ENCODE data around the gene IKBKE. TPM values are rescaled to one million over a fixed set of nuclear protein-coding genes. Genes with fewer than 3 reads are reported as not detected.

Gene IKBKE
- total and polyA plus RNA-seq, 4 donors = 4.3 to 10.3 (median 5.2) TPM

DNA sequence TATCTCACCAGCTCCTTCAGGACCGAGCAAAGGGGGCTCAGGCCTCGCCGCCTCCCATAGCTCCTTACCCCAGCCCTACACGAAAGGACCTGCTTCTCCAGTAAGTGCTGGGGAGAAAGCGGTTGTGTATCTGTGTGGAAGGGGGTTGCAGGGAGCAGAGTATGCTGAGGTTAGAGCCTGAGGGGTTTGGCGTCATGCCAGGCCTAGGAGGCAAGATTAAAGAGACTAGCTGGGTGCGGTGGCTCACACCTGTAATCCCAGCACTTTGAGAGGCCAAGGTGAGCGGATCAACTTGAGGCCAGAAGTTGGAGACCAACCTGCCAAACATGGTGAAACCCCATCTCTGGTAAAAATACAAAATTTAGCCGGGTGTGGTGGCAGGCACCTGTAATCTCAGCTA is 23.0 kb downstream of the IKBKE start:
- Histone ChIP-seq H3K4me1 (ENCODE audit: control insufficient read depth in 1 of 2, insufficient read depth in 2 of 2, low read length in 2 of 2) (no peaks in the 10 kb centered on the region), H3K9me3 (ENCODE audit: control insufficient read depth, low read length) (no peaks in the 10 kb centered on the region), H3K36me3 (ENCODE audit: control insufficient read depth in 1 of 2, insufficient read depth in 2 of 2, low read length in 1 of 2) (no peaks in the 10 kb centered on the region), H3K27me3 (ENCODE audit: control insufficient read depth in 1 of 2, insufficient read depth in 2 of 2, low read length in 1 of 2) (no peaks in the 10 kb centered on the region), H3K27ac (ENCODE audit: low read depth in 1 of 2, low read length in 2 of 2) (no peak overlapping the region), H3K4me3 (ENCODE audit: low read length in 2 of 2) (no peak overlapping the region)
- DNase-seq = no peak
- 89 to 92% methylated on average over 9 of the region's 9 CpGs for WGBS, 2 donors
- intact Hi-C loops (cut with DNase I) = loop anchor here in 1 of 2 donors (5.0 to 10.0 kb wide), 3 partner anchors 49 to 419 kb away; partner anchors contain the start of gene MAPKAPK2
- no peak for ATAC-seq (ENCODE audit: low FRiP score)

GRCh38 chr1:206495011-206495461 is 24.8 kb downstream of the IKBKE start:
- 86 to 88% methylated on average over 6 of the region's 6 CpGs for WGBS, 2 donors
- peak in 1 of 2 donors; percentile 22 for DNase-seq

DNA sequence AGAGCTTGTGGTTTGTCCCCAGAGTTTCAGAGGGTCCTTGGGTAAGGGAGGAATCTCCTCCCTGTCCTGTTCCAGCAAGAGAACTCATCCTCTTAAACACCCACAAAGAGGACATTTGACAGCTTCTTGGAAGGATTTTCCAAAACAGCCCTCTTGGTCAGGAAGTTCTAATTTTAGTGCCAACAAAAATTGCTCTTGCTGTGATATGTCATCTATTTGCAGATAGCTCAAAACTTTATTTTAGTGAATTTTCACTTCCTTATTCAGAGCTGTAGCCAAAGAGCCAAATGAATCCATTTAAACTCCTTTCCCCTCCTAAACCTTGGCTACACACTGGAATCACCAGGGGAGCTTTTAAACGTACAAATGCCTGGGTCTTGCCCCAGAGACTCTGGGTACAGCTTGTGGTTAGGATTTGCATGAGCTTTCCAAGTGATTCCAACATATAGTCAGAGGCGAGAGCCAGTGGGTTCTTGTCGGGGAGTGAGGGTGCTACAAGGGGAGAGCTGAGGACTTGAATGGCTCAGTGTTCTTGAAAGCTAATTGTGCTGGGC is 25.3 kb downstream of the IKBKE start:
- Histone ChIP-seq H3K4me1 (ENCODE audit: control insufficient read depth in 1 of 2, insufficient read depth in 2 of 2, low read length in 2 of 2) (no peaks in the 10 kb centered on the region), H3K27me3 (ENCODE audit: control insufficient read depth in 1 of 2, insufficient read depth in 2 of 2, low read length in 1 of 2) (no peaks in the 10 kb centered on the region), H3K9me3 (ENCODE audit: control insufficient read depth, low read length) (no peaks in the 10 kb centered on the region), H3K4me3 (ENCODE audit: low read length in 2 of 2) (no peak overlapping the region), H3K36me3 (ENCODE audit: control insufficient read depth in 1 of 2, insufficient read depth in 2 of 2, low read length in 1 of 2) (no peaks in the 10 kb centered on the region), H3K27ac (ENCODE audit: low read depth in 1 of 2, low read length in 2 of 2) (peak overlapping the region in 1 of 2 donors; percentile 39)
- DNase-seq (no peak), ATAC-seq (ENCODE audit: low FRiP score) (no peak)
- 26 to 28% methylated on average over 3 of the region's 3 CpGs for WGBS, 2 donors
- intact Hi-C loops (cut with DNase I) = loop anchor here in 1 of 2 donors (10.0 kb wide), 1 partner anchor 189 kb away; the partner anchor contains the start of gene MAPKAPK2

More at GRCh38 chr1:206495011-206495461, 24.8 kb downstream of the IKBKE start:
- no peak overlapping the region for H3K27ac ChIP-seq (ENCODE audit: low read depth in 1 of 2, low read length in 2 of 2)
- H3K4me1 ChIP-seq (ENCODE audit: control insufficient read depth in 1 of 2, insufficient read depth in 2 of 2, low read length in 2 of 2) = no peaks in the 10 kb centered on the region
- intact Hi-C loops (cut with DNase I) = loop anchor here in 1 of 2 donors (10.0 kb wide), 1 partner anchor 190 kb away; the partner anchor contains the start of gene MAPKAPK2
- no peaks in the 10 kb centered on the region for H3K9me3 ChIP-seq (ENCODE audit: control insufficient read depth, low read length)
- ATAC-seq (ENCODE audit: low FRiP score) = no peak
- H3K4me3 ChIP-seq (ENCODE audit: low read length in 2 of 2) = no peak overlapping the region
- no peaks in the 10 kb centered on the region for H3K36me3 ChIP-seq (ENCODE audit: control insufficient read depth in 1 of 2, insufficient read depth in 2 of 2, low read length in 1 of 2)
- no peaks in the 10 kb centered on the region for H3K27me3 ChIP-seq (ENCODE audit: control insufficient read depth in 1 of 2, insufficient read depth in 2 of 2, low read length in 1 of 2)

DNA sequence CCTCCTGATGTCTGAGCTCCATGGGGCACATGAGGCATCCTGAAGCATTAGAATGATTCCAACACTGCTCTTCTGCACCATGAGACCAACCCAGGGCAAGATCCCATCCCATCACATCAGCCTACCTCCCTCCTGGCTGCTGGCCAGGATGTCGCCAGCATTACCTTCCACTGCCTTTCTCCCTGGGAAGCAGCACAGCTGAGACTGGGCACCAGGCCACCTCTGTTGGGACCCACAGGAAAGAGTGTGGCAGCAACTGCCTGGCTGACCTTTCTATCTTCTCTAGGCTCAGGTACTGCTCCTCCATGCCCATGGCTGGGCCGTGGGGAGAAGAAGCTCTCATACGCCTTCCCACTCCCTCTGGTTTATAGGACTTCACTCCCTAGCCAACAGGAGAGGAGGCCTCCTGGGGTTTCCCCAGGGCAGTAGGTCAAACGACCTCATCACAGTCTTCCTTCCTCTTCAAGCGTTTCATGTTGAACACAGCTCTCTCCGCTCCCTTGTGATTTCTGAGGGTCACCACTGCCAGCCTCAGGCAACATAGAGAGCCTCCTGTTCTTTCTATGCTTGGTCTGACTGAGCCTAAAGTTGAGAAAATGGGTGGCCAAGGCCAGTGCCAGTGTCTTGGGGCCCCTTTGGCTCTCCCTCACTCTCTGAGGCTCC is 26.0 kb downstream of the IKBKE start:
- DNase-seq (no peak), ATAC-seq (ENCODE audit: low FRiP score) (no peak)
- Histone ChIP-seq H3K9me3 (ENCODE audit: control insufficient read depth, low read length) (no peaks in the 10 kb centered on the region), H3K4me3 (ENCODE audit: low read length in 2 of 2) (no peak overlapping the region), H3K27me3 (ENCODE audit: control insufficient read depth in 1 of 2, insufficient read depth in 2 of 2, low read length in 1 of 2) (no peaks in the 10 kb centered on the region), H3K4me1 (ENCODE audit: control insufficient read depth in 1 of 2, insufficient read depth in 2 of 2, low read length in 2 of 2) (no peaks in the 10 kb centered on the region), H3K27ac (ENCODE audit: low read depth in 1 of 2, low read length in 2 of 2) (peak overlapping the region in 1 of 2 donors; percentile 39), H3K36me3 (ENCODE audit: control insufficient read depth in 1 of 2, insufficient read depth in 2 of 2, low read length in 1 of 2) (no peaks in the 10 kb centered on the region)
- 64 to 65% methylated on average over 6 of the region's 6 CpGs for WGBS, 2 donors
- intact Hi-C loops (cut with DNase I) = loop anchor here in 1 of 2 donors (10.0 kb wide), 1 partner anchor 189 kb away; the partner anchor contains the start of gene MAPKAPK2

GRCh38 chr1:206497363-206497762 is 27.1 kb downstream of the IKBKE start:
- no peak for ATAC-seq (ENCODE audit: low FRiP score)
- intact Hi-C loops (cut with DNase I) = loop anchor here in 1 of 2 donors (10.0 kb wide), 1 partner anchor 187 kb away; the partner anchor contains the start of gene MAPKAPK2
- H3K4me3 ChIP-seq (ENCODE audit: low read length in 2 of 2) = no peak overlapping the region
- H3K27ac ChIP-seq (ENCODE audit: low read depth in 1 of 2, low read length in 2 of 2) = no peak overlapping the region
- H3K9me3 ChIP-seq (ENCODE audit: control insufficient read depth, low read length) = no peaks in the 10 kb centered on the region
- WGBS, 2 donors = 90 to 96% methylated on average over 4 of the region's 4 CpGs
- H3K36me3 ChIP-seq (ENCODE audit: control insufficient read depth in 1 of 2, insufficient read depth in 2 of 2, low read length in 1 of 2) = no peaks in the 10 kb centered on the region
- no peaks in the 10 kb centered on the region for H3K27me3 ChIP-seq (ENCODE audit: control insufficient read depth in 1 of 2, insufficient read depth in 2 of 2, low read length in 1 of 2)
- no peaks in the 10 kb centered on the region for H3K4me1 ChIP-seq (ENCODE audit: control insufficient read depth in 1 of 2, insufficient read depth in 2 of 2, low read length in 2 of 2)
- DNase-seq = no peak

DNA sequence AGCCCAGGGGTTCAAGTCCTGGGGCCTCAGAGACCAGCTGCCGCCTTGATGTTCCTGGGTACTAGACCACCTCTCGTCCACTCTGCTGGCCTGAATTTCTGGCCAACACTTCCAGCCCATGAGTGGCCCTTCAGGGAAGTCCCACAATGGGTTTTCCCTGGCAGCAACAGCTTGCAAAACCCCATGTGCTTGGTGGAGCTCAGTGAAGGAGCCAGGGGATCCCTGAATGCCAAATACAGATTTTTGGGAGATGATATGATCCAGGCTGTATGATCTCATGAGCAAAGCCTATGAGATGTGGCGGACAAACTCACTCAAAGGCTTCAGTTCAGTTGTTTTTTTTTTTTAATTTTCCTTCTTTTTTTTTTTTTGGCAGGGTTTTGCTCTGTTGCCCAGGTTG is 27.5 kb downstream of the IKBKE start:
- 65 to 71% methylated on average over 3 of the region's 3 CpGs for WGBS, 2 donors

DNA sequence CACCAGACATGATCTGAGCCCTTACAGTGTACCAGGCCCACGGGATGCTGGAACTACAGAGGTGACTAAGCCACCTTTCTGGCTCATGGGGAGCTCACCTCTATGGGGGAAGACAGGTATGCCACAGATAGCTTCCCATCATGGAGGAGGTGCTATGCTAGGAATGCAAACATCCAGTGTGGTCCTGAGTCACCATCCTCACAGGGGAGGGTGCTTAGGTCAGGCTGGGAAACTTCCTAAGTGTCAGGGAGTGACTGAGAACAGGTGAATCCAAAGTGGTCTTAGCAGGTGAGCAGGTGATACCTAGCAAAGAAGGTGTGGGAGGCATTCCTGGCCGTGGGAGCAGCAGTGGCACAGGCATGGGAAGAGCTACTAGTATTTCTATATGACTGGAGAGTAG is 28.4 kb downstream of the IKBKE start:
- peak; percentile 24 to 41 for DNase-seq
- H3K9me3 ChIP-seq (ENCODE audit: control insufficient read depth, low read length) = no peaks in the 10 kb centered on the region
- no peaks in the 10 kb centered on the region for H3K36me3 ChIP-seq (ENCODE audit: control insufficient read depth in 1 of 2, insufficient read depth in 2 of 2, low read length in 1 of 2)
- no peaks in the 10 kb centered on the region for H3K27me3 ChIP-seq (ENCODE audit: control insufficient read depth in 1 of 2, insufficient read depth in 2 of 2, low read length in 1 of 2)
- no peaks in the 10 kb centered on the region for H3K4me1 ChIP-seq (ENCODE audit: control insufficient read depth in 1 of 2, insufficient read depth in 2 of 2, low read length in 2 of 2)
- intact Hi-C loops (cut with DNase I) = loop anchor here in 1 of 2 donors (10.0 kb wide), 1 partner anchor 186 kb away; the partner anchor contains the start of gene MAPKAPK2
- H3K4me3 ChIP-seq (ENCODE audit: low read length in 2 of 2) = no peak overlapping the region
- WGBS, 2 donors = 96 to 97% methylated on average over 2 of the region's 2 CpGs
- no peak overlapping the region for H3K27ac ChIP-seq (ENCODE audit: low read depth in 1 of 2, low read length in 2 of 2)
- no peak for ATAC-seq (ENCODE audit: low FRiP score)

More for the DNA sequence above, 27.5 kb downstream of the IKBKE start:
- no peak for ATAC-seq (ENCODE audit: low FRiP score)
- Histone ChIP-seq H3K4me3 (ENCODE audit: low read length in 2 of 2) (no peak overlapping the region), H3K36me3 (ENCODE audit: control insufficient read depth in 1 of 2, insufficient read depth in 2 of 2, low read length in 1 of 2) (no peaks in the 10 kb centered on the region), H3K9me3 (ENCODE audit: control insufficient read depth, low read length) (no peaks in the 10 kb centered on the region), H3K27me3 (ENCODE audit: control insufficient read depth in 1 of 2, insufficient read depth in 2 of 2, low read length in 1 of 2) (no peaks in the 10 kb centered on the region), H3K27ac (ENCODE audit: low read depth in 1 of 2, low read length in 2 of 2) (no peak overlapping the region), H3K4me1 (ENCODE audit: control insufficient read depth in 1 of 2, insufficient read depth in 2 of 2, low read length in 2 of 2) (no peaks in the 10 kb centered on the region)
- intact Hi-C loops (cut with DNase I) = loop anchor here in 1 of 2 donors (10.0 kb wide), 1 partner anchor 187 kb away; the partner anchor contains the start of gene MAPKAPK2
- DNase-seq = peak in 1 of 2 donors; percentile 62

DNA sequence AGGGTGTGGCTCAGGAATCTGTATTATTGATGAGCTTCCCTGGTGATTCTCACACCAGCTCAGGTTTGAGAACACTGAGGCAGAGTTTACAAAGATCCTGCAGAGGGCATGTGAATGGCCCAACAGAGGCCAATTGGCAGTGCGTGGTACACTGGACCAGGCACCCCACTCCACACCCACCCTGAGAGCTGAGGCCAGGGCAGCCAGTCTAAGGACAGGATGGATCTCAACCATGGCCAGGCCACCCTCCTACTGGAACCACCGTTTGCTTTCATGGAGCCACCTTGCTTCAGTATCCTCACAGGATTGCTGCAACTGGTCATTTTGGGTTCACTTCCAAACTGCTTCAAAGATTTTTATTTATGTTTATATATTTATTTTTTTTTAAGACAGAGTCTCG is 29.8 kb downstream of the IKBKE start:
- no peak for ATAC-seq (ENCODE audit: low FRiP score)
- intact Hi-C loops (cut with DNase I) = no loop called here
- no peaks in the 10 kb centered on the region for H3K9me3 ChIP-seq (ENCODE audit: control insufficient read depth, low read length)
- no peak overlapping the region for H3K27ac ChIP-seq (ENCODE audit: low read depth in 1 of 2, low read length in 2 of 2)
- H3K36me3 ChIP-seq (ENCODE audit: control insufficient read depth in 1 of 2, insufficient read depth in 2 of 2, low read length in 1 of 2) = no peaks in the 10 kb centered on the region
- no peaks in the 10 kb centered on the region for H3K27me3 ChIP-seq (ENCODE audit: control insufficient read depth in 1 of 2, insufficient read depth in 2 of 2, low read length in 1 of 2)
- peak; percentile 23 to 33 for DNase-seq
- H3K4me3 ChIP-seq (ENCODE audit: low read length in 2 of 2) = no peak overlapping the region
- no peaks in the 10 kb centered on the region for H3K4me1 ChIP-seq (ENCODE audit: control insufficient read depth in 1 of 2, insufficient read depth in 2 of 2, low read length in 2 of 2)
- WGBS, 2 donors = 97 to 98% methylated on average over 3 of the region's 3 CpGs
